Astrocyte (in vitro differentiated cells and primary cell): Measurements from ENCODE around the gene SNCAIP.

ENCODE experiments used
- EZH2 ChIP-seq: IDR thresholded peaks from 2 replicates; pipeline ENCODE4 v1.6.1; 2012; ENCODE audit warnings: mild to moderate bottlenecking, low read length, inconsistent platforms; ENCODE audit not compliant: insufficient read depth
- TF ChIP-seq, protein P1 (sequence below): IDR thresholded peaks from 2 replicates; pipeline ENCODE4 v1.5.1; 2011; ENCODE audit warnings: low read depth, mild to moderate bottlenecking, inconsistent platforms, low read length, moderate library complexity; ENCODE audit not compliant: insufficient read depth

DNA sequence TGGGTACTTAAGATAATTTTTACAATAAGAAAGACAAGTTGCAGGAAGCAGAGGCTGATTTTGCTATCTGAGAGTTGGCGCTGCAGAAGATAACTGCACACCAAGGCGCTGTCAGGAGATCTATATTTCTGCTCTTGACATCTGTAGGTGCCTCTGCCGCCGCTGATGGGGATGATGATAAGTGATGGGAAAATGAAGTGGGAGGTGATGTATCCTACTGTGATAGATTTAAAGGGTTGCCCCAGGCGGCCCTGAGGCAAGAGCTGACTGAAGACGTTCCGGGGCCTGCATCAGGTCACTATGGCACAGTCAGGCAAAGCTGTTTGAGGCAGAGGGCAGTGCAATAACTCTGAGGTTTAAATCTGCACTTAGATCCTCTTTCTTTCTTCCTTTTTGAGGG is 78.1 kb downstream of the SNCAIP start:
- TF ChIP-seq, protein P1, sequence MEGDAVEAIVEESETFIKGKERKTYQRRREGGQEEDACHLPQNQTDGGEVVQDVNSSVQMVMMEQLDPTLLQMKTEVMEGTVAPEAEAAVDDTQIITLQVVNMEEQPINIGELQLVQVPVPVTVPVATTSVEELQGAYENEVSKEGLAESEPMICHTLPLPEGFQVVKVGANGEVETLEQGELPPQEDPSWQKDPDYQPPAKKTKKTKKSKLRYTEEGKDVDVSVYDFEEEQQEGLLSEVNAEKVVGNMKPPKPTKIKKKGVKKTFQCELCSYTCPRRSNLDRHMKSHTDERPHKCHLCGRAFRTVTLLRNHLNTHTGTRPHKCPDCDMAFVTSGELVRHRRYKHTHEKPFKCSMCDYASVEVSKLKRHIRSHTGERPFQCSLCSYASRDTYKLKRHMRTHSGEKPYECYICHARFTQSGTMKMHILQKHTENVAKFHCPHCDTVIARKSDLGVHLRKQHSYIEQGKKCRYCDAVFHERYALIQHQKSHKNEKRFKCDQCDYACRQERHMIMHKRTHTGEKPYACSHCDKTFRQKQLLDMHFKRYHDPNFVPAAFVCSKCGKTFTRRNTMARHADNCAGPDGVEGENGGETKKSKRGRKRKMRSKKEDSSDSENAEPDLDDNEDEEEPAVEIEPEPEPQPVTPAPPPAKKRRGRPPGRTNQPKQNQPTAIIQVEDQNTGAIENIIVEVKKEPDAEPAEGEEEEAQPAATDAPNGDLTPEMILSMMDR, result no peak
- no peak for TF ChIP-seq EZH2
